ENCODE measurements around the gene WDR20.

The WDR20 gene

DNA sequence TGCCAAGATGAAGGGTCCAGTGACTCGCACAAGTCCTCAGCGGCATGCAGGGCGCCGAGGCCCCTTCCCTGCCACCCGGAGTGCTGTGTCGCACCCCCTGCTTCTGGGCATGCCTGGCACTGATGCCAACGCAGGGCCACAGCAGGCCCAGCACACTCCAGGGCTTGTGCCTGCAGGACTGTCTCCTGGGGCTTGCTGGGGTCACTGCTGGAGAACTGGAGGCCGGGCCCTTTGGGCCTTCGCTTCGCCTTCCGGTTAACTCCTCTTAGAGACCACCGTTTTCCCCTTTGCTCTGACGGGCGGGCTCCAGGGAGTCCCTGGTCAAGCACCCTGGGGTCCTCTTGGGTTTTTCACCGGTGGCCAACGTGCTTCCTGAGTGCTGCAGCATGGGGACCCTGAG is 79.6 kb downstream of the WDR20 start:
- DNase-seq (ENCODE audit: low spot score) = no peak

DNA sequence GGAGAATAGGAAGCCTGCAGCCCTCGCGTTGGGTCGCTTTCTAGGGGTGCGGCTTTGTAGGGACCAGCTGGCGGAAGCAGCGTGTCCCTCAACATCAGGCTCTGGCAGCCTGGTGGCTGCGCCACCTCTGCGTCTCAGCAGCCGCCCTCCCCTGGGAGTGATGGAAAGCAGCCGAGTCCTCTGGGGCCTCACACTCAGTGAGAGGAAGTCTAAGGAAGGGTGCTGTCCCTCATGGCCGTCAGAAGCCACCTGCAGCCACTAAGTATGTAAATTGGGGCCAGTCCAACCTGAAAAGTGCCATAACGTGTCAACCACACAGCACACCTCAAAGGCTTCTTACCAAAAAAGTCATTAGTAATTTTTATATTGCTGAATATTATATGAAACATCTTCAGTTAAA is 80.3 kb downstream of the WDR20 start:
- DNase-seq (ENCODE audit: low spot score) = peak; percentile 86

DNA sequence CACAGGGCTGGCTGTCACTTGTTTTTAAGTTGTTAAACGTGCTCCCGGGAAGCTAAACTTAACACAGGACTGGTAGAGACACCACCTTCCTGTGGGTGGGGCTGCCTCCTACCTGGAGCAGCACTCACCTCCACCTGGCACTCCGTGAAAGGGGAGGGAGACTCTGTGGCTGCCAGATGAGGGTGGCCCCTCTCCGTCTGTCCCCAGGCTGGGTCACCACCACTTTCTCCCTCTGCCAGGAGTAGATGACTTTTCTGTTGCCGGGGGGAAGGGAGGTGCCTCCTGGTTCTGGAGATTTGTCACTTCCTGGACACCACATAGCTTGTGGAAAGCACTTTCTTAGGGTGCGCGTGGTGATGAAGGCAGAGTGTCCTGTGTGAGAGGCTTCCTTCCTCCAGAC is 81.3 kb downstream of the WDR20 start:
- DNase-seq (ENCODE audit: low spot score) = no peak

DNA sequence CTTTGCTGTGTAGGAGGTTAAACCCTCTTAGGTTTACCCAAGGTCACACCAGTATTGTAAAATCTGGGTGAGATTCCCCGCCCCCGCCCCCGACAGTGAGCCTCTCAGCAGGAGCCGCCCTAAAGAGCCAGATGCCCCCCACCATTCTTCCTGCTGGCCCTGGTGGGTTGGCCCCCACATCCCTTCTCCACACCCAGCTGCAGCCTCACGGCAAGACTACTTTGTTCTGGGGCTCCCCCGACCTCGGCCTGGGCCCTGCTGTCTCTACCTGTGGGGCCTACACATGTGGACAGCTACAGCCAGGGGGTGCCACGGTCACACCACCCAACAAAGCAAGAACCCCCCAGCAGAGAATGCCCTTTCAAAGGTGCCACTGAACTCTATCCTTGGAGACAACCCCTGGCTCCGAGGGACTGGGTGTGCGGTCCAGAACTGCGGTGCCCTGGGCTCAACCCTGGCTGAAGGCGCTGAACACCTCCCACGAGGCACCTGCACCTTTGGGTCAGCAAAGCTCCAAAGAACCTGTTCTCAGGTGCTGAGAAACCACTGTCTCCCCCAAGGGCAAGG is 82.4 kb downstream of the WDR20 start:
- no peak for DNase-seq (ENCODE audit: low spot score)

DNA sequence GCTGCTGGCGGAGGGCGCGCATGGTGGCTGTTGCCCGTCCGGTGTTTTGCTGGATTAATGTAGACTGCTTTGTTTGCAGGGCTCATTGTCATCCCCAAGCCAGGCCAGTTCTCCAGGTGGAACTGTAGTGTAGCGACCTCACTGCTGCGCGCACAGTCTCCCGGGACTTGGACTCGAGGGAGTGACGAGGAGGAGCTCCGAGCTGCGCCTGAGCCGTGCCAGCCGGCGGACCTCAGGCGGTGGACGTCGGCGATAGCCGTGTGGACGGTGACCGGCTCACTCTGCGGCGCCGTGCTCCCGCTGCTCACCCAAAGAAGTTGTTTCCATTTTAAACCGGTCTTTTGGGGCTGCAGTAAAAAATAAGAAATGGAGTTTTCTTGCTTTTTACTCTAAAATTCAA is 83.1 kb downstream of the WDR20 start:
- DNase-seq (ENCODE audit: low spot score) = no peak

DNA sequence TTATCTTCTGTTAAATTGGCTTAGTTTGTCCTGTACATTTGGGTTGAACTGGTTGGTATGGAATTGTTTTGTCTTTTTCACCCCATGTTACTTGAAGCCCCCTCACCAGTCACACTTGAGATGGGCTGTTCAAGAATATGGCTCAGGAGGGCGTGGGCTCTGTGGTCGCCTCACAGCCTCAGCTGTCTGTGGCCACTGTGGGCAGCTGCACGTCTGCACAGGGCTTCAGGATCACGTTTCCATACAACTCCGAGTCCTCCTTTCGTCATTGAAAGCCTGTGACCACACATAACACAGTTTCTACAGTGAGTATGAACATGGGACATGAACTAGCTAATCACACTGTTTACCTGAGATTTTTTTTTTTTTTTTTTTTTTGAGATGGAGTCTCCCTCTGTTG is 84.0 kb downstream of the WDR20 start:
- no peak for DNase-seq (ENCODE audit: low spot score)

DNA sequence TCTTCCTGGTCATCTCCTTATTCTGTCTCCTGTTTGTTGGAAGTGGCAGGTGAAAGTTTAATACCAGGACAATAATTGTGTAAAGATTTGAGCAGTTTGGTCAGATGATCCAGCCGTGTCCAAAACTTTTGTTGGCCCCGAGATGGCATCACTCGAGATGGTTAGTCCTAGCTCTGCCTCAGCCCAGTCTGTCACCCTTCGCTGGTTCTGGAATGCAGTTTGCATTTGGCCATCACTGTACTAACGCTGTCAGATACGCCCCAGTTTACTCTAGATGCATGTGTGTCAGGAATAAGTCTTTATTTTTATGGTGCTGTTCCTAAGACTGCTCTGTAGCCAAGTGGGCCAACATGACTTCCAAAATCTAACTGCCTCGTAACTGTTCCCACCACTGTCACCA is 85.7 kb downstream of the WDR20 start:
- DNase-seq (ENCODE audit: low spot score) = no peak

DNA sequence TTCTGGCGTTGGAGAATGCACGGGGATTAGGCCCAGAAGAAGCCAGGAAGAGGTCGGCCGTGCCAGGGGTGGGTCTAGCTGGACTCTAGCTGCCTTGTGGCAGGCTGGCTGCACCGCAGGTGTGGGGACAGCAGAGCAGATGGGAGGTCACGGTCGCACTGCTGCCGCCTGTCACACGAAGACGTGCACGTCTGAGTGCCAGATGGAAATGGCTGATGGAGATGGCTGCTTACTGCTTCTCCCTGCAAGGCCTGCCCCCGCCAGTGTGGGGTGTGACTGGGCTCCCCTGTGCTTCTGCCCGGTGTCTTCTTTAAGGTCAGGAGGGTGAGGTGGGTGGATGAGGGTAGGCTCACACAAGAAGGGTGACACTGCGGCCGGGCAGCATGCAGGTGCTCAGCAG is 86.2 kb downstream of the WDR20 start:
- no peak for DNase-seq (ENCODE audit: low spot score)

DNA sequence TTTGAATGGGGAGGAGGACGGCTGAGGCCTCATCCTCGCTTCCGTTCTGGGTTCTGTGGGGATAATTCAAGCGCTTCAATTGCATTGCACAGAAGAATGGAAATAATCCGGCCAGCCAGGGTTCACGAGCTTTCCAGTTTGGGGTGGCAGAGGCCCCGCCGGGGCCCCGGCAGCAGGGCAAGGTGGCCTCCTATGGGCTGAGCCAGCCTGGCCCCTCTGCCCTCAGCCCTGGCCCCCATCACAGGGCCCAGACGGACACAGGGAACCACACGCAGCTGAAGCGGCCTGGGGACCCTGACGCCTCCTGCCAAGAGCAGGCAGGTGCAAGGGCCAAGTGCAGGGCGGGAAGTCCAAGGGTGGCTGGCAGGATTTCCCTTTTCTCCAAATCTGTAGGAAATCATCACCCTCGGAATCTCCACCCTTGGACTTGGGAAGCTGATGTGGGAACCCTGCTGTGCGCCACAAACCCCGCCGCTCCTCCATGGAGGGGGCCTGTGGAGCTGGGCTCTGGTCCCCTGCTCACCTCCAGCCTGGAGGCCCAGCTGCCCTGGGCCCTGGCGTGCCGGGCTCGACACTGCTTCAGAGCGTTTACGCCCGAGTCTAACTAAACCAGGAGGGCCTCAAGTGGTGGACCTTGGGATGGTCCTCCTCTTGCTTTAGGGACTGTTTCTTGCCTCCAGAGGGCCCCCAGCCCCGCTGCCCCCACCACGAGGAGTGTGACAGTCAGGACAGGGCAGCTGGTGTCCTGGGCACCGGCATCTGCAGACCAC is 86.8 kb downstream of the WDR20 start:
- no peak for DNase-seq (ENCODE audit: low spot score)

DNA sequence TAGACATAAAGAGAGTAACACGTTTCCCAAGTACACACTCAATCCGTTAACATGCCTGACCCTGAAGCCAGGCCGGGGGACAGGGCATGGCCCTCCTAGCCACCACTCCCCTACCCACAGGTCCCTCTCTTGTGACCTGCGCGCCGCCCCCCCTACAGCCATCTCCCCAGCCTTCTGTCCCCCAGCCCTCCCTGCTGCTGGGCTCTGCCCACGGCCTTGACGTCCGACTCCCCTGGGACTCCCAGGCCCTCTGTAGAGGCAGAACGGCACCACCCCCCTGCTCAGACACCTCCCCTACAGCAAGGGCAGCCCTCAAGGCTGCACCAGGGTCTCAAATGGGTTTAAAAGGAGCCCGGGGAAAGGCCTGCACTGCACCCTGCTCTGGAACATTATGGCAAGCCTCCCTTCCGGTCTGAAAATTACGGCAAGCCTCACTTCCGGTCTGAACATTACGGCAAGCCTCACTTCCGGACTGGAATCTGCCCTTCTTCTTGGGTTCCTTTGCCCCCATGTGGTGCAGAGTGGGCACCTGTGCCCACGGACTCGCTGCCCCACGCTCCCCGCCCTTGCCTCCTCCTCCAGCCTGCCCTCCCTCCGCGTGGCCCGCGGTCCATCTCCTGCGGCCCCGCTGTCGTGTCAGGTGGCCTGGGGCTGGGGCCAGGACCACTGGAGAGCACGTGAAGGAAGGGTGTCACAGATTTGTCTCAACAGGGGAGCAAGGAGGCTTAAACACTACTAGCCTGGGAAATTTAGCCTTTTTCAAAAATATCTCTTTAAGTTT is 87.7 kb downstream of the WDR20 start:
- DNase-seq (ENCODE audit: low spot score) = no peak

DNA sequence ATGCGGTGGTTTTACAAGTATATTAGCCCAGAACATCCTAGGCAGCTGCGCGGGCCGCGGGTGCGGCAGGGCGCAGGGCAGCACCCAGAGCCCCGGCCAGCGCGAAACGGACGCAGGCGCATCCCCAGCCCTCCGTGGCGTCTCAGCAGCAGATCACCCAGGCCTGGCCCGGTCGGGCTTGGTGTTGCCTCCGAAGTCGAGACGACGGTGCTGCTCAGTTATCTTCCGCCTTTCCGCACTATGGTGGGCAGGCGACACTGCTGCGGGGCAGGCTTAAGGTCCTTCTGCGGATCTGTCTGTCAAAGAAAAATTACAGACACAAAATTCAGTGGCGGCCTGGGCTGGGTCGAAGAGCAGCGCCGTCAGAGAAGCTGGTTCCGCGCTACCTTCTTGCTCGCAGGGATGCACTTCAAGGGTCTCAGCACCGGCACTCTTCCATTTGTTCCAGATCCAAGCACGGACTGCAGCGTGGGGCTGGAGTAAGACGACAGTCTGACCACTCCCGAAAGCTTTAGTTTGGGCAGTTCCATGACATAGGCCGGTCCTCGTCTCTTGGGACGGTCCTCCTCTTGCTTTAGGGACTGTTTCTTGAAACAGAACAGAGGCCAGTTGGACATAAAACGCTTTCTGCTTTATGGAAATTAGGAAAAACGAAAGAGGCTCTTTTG is 89.5 kb downstream of the WDR20 start:
- no peak for DNase-seq (ENCODE audit: low spot score)

DNA sequence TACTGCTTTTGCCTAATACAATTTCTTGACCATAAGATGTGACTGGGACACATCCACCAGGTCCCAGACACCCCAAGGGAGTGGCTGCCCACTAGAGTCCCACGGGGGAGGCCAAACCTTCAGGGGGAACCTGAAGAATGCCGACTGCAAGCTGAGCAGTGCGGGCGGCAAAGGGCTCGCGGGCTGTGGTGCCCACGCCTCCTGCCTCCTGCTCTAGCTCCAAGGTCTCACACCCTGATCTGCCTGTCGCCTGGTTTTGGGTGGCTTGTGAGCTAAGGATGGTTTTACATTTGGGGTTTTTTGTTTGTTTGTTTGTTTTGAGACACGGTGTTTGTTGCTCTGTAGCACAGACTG is 90.0 kb downstream of the WDR20 start:
- DNase-seq (ENCODE audit: low spot score) = no peak

DNA sequence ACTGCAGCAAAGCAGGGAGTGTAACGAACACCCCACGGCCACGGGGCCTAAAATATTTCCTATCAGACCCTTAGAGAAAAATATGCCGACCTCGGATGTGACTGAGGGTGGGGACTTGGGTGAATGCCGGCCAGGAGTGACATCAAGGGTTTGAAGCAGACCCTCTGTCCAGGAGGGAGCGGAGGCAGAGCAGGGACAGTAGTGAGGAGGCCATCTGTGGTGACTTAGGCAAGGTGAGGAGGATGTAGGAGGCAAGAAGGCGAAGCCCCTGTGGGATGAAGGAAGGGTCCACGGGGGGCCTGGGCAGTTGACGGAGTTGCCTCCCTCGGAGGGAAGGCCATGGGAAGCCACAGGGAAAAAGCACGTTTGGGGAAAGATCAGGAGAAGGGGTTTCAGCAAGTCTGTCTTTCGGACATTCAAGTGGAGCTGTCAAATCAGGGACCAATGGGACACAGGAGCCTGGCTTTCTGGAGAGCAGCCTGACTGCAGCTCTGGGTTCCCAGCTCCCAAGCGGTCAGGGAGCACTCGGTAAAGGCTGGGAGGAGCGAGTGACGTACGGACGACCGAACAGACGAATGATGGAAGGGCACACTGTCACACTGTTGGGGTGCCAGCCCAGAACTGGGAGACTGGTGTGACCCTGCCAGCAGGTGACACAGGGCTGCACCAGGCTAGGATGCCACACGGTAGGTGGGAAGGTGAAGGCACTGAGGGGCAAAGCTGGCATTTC is 90.9 kb downstream of the WDR20 start:
- DNase-seq (ENCODE audit: low spot score) = no peak

DNA sequence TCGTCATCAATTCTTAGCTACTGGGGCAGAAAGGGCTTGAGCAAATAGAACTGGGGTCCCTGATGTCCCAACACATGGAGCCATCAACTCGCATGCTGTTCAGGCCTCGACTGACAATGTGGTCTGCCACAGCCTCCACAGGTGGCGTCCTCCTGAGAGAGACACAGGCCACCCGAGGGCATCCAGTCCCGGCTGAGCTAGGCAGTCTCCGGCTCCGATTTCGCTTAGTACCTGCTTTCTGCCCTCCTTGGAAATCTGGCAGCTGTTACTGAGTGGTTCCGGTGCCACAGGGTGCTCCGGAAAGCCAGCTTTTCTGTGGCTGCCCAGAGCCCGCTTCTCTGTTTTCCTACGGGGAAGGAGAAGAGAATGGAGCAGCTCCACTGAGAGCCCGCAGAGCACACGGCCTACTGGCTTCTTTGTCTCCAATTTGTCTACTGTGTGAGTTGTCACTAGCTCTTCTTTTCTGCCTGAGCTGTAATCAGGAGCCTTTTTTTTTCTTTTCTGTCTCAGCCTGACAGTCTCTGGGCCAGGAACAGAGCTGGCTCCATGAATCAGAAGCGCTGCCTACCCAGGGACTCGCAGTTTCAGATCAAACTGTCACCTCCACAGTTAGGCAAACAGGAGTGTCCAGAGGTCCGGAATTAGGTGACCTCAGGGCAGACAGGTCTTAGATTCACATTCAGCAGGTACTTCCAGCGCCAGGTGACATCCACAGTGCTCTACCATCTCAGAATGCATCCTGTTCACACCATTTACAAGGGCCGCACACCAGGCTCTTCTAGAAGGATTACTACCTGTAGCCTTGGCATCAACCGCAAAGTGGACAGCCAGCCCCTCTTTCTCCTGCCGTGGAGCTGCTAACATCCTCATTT is 92.0 kb downstream of the WDR20 start:
- no peak for DNase-seq (ENCODE audit: low spot score)

DNA sequence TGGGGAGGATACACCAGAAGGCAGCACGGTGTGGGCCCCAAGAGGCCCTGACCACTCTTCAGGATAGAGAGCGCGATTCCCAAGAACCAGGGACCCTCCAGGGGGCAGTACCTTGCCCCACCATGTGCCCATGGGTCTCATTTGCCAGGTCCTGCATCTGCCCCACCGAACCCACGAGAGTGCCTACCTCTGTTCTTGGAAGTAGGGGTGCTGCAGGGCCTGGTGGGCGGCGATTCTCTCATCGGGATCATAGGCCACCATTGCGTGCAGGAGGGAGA is 92.6 kb downstream of the WDR20 start:
- DNase-seq (ENCODE audit: low spot score) = no peak

DNA sequence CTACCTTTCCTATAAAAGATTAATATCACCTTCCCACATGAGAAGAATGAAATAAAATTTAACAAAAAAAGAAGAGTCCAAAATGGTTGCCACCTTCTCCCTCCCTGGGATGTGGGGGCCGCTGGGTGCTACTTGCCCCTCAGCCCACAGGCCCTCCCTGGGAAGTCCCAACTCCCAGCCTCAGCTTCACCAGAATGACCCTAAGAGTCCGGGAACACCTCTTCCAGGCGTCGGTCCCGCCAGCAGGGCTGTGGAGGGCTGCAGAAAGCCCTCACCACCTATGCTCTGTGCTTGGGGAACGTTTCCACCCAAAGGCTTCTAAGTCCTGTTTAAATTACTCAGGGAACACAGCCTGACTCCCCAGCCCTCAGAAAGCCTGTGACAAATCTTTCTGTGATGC is 93.4 kb downstream of the WDR20 start:
- DNase-seq (ENCODE audit: low spot score) = no peak

DNA sequence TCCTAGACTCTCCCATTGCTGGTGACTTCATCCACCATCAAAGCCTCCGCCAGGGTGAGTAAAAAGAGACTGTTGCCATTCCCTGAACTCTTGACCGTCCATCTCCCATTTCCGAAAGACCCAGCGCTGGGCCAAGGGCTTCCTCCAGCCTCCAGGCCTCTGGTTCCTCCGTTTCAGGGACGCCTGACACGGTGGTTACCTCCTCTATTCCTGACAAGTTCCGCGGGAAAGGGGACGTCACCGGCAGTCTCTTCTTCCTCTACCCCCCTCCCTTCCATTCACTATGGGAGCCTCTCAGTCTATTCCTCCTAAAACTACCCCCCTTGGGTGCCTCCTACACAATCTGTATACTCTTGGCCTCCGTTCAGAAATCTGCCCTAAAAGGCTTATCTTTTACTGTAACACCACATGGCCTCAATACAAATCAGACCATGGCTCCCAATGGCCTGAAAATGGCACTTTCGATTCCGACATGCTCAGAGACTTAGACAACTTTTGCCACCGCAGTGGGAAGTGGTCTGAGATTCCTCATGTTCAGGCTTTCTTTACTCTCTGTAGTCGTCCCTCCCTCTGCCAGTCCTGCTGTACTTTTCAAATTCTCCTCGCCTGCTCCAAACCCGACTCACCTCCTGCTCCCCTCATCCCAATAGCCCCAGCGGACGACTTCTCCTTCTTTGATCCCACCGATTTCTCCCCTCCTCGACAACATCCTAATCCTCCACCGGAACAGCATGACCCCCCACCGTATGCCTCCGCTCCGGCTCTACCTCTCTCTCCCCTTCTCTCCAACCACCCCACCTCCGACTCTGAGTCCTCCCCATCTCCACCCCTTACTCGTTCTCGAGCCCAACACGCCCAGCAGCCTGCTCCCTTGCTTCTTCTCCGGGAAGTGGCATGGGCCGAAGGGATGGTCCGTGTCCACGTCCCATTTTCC is 94.9 kb downstream of the WDR20 start:
- DNase-seq (ENCODE audit: low spot score) = no peak

DNA sequence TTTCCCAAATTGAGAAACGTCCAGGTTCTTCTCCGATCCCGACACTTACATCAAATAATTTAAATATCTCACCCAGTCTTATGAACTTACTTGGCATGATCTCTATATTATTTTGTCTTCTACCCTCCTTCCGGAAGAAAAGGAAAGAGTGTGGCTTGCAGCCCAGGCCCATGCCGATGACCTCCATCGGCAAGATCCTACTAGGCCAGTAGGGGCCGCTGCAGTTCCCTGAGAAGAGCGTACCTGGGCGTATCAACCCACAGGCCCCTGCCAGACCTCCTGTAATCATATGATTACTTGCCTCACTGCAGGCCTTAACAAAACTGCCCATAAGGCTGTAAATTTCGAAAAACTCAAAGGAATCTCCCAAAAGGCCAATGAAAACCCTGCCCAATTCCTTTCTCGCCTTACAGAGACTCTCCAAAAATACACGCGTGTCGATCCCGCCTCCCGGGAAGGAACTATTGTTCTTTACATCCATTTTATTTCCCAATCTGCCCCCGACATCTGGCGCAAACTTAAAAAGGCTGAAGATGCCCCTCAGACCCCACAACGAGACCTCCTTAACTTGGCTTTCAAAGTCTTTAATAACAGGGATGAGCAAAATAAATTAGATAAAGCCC is 95.7 kb downstream of the WDR20 start:
- DNase-seq (ENCODE audit: low spot score) = peak; percentile 87

DNA sequence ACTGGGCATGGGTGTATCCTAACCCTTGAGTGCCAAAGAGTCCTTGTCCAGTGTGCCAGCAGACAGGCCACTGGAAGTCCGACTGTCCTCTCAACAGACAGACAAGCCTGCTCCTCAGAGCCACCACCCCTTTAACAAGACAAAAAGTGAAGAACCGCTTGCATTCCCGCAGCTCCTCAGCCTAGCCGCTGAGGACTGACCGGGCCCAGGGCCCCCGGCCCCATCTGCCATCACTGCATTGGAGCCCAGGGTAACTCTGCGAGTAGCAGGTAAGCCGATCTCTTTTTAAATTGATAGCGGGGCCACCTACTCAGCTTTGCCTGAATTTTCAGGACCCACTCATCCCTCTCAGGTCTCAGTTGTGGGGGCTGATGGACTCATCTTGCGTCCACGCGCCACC is 96.3 kb downstream of the WDR20 start:
- no peak for DNase-seq (ENCODE audit: low spot score)

DNA sequence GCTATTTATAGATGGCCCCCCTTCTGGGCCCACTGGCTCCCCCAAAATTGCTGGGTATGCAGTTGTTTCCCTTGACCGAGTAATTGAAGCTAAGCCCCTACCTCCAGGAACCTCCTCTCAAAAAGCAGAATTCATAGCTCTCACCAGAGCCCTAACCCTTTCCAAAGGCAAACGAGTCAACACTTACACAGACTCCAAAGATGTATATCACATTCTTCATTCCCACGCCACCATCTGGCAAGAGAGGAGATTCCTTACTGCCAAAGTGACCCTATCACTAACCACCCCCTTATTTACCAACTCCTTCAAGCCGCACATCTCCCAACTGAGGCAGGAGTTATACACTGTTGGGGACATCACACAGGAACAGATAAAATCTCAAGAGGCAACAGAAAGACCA is 98.4 kb downstream of the WDR20 start:
- DNase-seq (ENCODE audit: low spot score) = no peak
